SK-N-SH treated with all-trans-retinoic acid at 6 μM for 48 hours (cell line): ENCODE measurements around the gene SDHA.

Source experiments
- ATAC-seq: fragments of 200-7000 bp; cut with Tn5 transposase; 3 replicates; pipeline ENCODE4 v1.9.1; 2020; ENCODE audit warnings: mild to moderate bottlenecking, moderate library complexity
- ARNTL ChIP-seq: fragments of 450-650 bp; formaldehyde crosslinking; IDR thresholded peaks from 2 replicates; pipeline ENCODE4 v1.5.0; 2020; ENCODE audit warnings: low read depth, mild to moderate bottlenecking, moderate library complexity, borderline replicate concordance
- BACH2 ChIP-seq: fragments of 250-450 bp; sonication (Bioruptor Pico); IDR thresholded peaks from 2 replicates; pipeline ENCODE4 v1.9.0; 2021; ENCODE audit warnings: mild to moderate bottlenecking, borderline replicate concordance
- CREB5 ChIP-seq: fragments of 250-450 bp; sonication (Bioruptor Pico); IDR thresholded peaks from 2 replicates; pipeline ENCODE4 v1.5.1; 2020; ENCODE audit warnings: low read depth, mild to moderate bottlenecking, moderate library complexity
- CSDC2 ChIP-seq: fragments of 250-450 bp; sonication (Bioruptor Pico); IDR thresholded peaks from 2 replicates; pipeline ENCODE4 v1.5.0; 2020; ENCODE audit warnings: mild to moderate bottlenecking, moderate library complexity
- CSRNP3 ChIP-seq: fragments of 250-450 bp; sonication (Bioruptor Pico); IDR thresholded peaks from 2 replicates; pipeline ENCODE4 v1.5.1; 2021; ENCODE audit warnings: mild to moderate bottlenecking, moderate library complexity
- ESRRG ChIP-seq: fragments of 250-450 bp; sonication (Bioruptor Pico); IDR thresholded peaks from 2 replicates; pipeline ENCODE4 v1.6.1; 2021; ENCODE audit warnings: mild to moderate bottlenecking
- GLIS3 ChIP-seq: fragments of 250-450 bp; sonication (Bioruptor Pico); IDR thresholded peaks from 2 replicates; pipeline ENCODE4 v1.5.0; 2020; ENCODE audit warnings: mild to moderate bottlenecking, moderate library complexity
- ISL1 ChIP-seq: fragments of 250-450 bp; sonication (Bioruptor Pico); IDR thresholded peaks from 2 replicates; pipeline ENCODE4 v2.1.2; 2022; ENCODE audit warnings: mild to moderate bottlenecking, moderate library complexity
- OSR1 ChIP-seq: fragments of 250-450 bp; sonication (Bioruptor Pico); IDR thresholded peaks from 2 replicates; pipeline ENCODE4 v1.8.0; 2022; ENCODE audit warnings: moderate library complexity, mild to moderate bottlenecking, inconsistent platforms
- PATZ1 ChIP-seq: fragments of 250-450 bp; sonication (Bioruptor Pico); IDR thresholded peaks from 2 replicates; pipeline ENCODE4 v1.8.0; 2020; ENCODE audit warnings: mild to moderate bottlenecking, moderate library complexity, borderline replicate concordance
- PPARA ChIP-seq: fragments of 250-450 bp; sonication (Bioruptor Pico); IDR thresholded peaks from 2 replicates; pipeline ENCODE4 v1.5.0; 2020; ENCODE audit warnings: mild to moderate bottlenecking, borderline replicate concordance
- RARB ChIP-seq: fragments of 250-450 bp; sonication (Bioruptor Pico); IDR thresholded peaks from 2 replicates; pipeline ENCODE4 v1.8.0; 2021; ENCODE audit warnings: mild to moderate bottlenecking, moderate library complexity
- SNAI2 ChIP-seq: fragments of 250-450 bp; sonication (Bioruptor Pico); IDR thresholded peaks from 2 replicates; pipeline ENCODE4 v1.5.0; 2020; ENCODE audit warnings: mild to moderate bottlenecking, moderate library complexity
- TCF4 ChIP-seq: fragments of 250-450 bp; sonication (Bioruptor Pico); IDR thresholded peaks from 2 replicates; pipeline ENCODE4 v1.8.0; 2021; ENCODE audit warnings: mild to moderate bottlenecking, moderate library complexity, borderline replicate concordance
- TOX ChIP-seq: fragments of 250-450 bp; sonication (Bioruptor Pico); IDR thresholded peaks from 2 replicates; pipeline ENCODE4 v1.8.0; 2021; ENCODE audit warnings: mild to moderate bottlenecking, moderate library complexity, borderline replicate concordance
- TSHZ2 ChIP-seq: fragments of 250-450 bp; sonication (Bioruptor Pico); IDR thresholded peaks from 2 replicates; pipeline ENCODE4 v1.5.0; 2020; ENCODE audit warnings: mild to moderate bottlenecking, moderate library complexity
- ZC3H10 ChIP-seq: fragments of 250-450 bp; sonication (Bioruptor Pico); IDR thresholded peaks from 2 replicates; pipeline ENCODE4 v1.5.1; 2021; ENCODE audit warnings: mild to moderate bottlenecking, moderate library complexity
- ZFP3 ChIP-seq: fragments of 250-450 bp; sonication (Bioruptor Pico); IDR thresholded peaks from 2 replicates; pipeline ENCODE4 v1.5.0; 2020; ENCODE audit warnings: mild to moderate bottlenecking, moderate library complexity
- ZFP30 ChIP-seq: fragments of 450-650 bp; formaldehyde crosslinking; IDR thresholded peaks from 2 replicates; pipeline ENCODE4 v1.5.0; 2022; ENCODE audit warnings: mild to moderate bottlenecking, moderate library complexity
- ZNF565 ChIP-seq: fragments of 450-650 bp; formaldehyde crosslinking; conservative IDR thresholded peaks from 2 replicates; pipeline ENCODE4 v1.5.0; 2020; ENCODE audit warnings: low read depth, mild to moderate bottlenecking, moderate library complexity
- ZNF70 ChIP-seq: fragments of 450-650 bp; formaldehyde crosslinking; IDR thresholded peaks from 2 replicates; pipeline ENCODE4 v1.5.0; 2020; ENCODE audit warnings: mild to moderate bottlenecking, moderate library complexity
- ZNF8 ChIP-seq: fragments of 450-650 bp; formaldehyde crosslinking; IDR thresholded peaks from 2 replicates; pipeline ENCODE4 v1.5.0; 2020; ENCODE audit warnings: mild to moderate bottlenecking, moderate library complexity

The SDHA gene

GRCh38 chr5:197892-198489 lies 20.1 kb upstream of the SDHA start:
- TF ChIP-seq OSR1 (CRISPR knock-in tag) = no peak
- TF ChIP-seq, all 23 proteins: peak for 0
- ATAC-seq = no peak

GRCh38 chr5:198516-199196 lies 19.5 kb upstream of the SDHA start:
- no peak; the same call in 2 of the 3 replicates for ATAC-seq
- TF ChIP-seq ZFP3 (CRISPR knock-in tag) (no peak), ZC3H10 (CRISPR knock-in tag) (no peak), ZNF70 (no peak), RARB (no peak), CSRNP3 (CRISPR knock-in tag) (no peak), TOX (CRISPR knock-in tag) (no peak), GLIS3 (no peak), BACH2 (CRISPR knock-in tag) (no peak), TSHZ2 (CRISPR knock-in tag) (no peak), CREB5 (no peak), ZFP30 (CRISPR knock-in tag) (no peak), CSDC2 (CRISPR knock-in tag) (no peak), ESRRG (CRISPR knock-in tag) (no peak), TCF4 (CRISPR knock-in tag) (no peak), ZNF8 (CRISPR knock-in tag) (no peak), PATZ1 (CRISPR knock-in tag) (no peak)

GRCh38 chr5:199197-199949 lies 18.7 kb upstream of the SDHA start:
- no peak for ATAC-seq
- TF ChIP-seq BACH2 (CRISPR knock-in tag) (no peak), GLIS3 (no peak), ZFP3 (CRISPR knock-in tag) (no peak), ZFP30 (CRISPR knock-in tag) (no peak), ESRRG (CRISPR knock-in tag) (no peak), CSRNP3 (CRISPR knock-in tag) (no peak), TOX (CRISPR knock-in tag) (no peak), TCF4 (CRISPR knock-in tag) (no peak), CREB5 (no peak), ZC3H10 (CRISPR knock-in tag) (no peak), PPARA (CRISPR knock-in tag) (no peak), RARB (no peak), SNAI2 (CRISPR knock-in tag) (no peak), TSHZ2 (CRISPR knock-in tag) (no peak), ZNF70 (no peak), ZNF565 (CRISPR knock-in tag) (no peak), ISL1 (CRISPR knock-in tag) (no peak), ARNTL (no peak)
